CD4-positive, alpha-beta T cell (primary cell): ENCODE results near the gene BTN3A1. TPM values are rescaled to one million over a fixed set of nuclear protein-coding genes. Genes with fewer than 3 reads are reported as not detected.

ENCODE experiments used
- ATAC-seq: fragments of 200-7000 bp; cut with Tn5 transposase; one replicate; pipeline ENCODE4 v1.10.0; 2022; ENCODE audit warnings: mild to moderate bottlenecking; ENCODE audit not compliant: poor library complexity
- CTCF ChIA-PET: fragments of 350-600 bp; sonication (Branson Sonifier 250); formaldehyde crosslinking; loops from one replicate; lab custom pipeline; 2021; ENCODE audit warnings: antibody characterized with exemption, inconsistent platforms; lab: Charles Lee
- POLR2A ChIA-PET: fragments of 350-600 bp; sonication (Branson Sonifier 250); formaldehyde crosslinking; loops from one replicate; lab custom pipeline; 2021; ENCODE audit warnings: antibody characterized with exemption, inconsistent platforms; lab: Charles Lee
- DNase-seq, 14 experiments: peaks; one replicate each; pipeline ENCODE4 v3.0.0-alpha.2; 2013 to 2020; ENCODE audit warnings: mixed read lengths in 2 of 14
- H3K27ac ChIP-seq, 2 donors: one replicate each; pipeline versions ENCODE4 v1.5.1 to v1.7.0; 2013; ENCODE audit warnings: low read length in 2 of 2, low read depth in 1 of 2, mild to moderate bottlenecking in 1 of 2
- H3K27me3 ChIP-seq, 2 experiments: 1 replicate in 1 of 2; 2 replicates in 1 of 2; pipeline versions ENCODE4 v1.6.1 to v1.7.0; 2013; ENCODE audit warnings: low read length in 2 of 2, control low read depth in 1 of 2, mild to moderate bottlenecking in 1 of 2, moderate library complexity in 1 of 2; ENCODE audit not compliant: insufficient read depth in 2 of 2, control insufficient read depth in 1 of 2
- H3K36me3 ChIP-seq: one replicate; pipeline ENCODE4 v1.6.1; 2013; ENCODE audit warnings: low read length, control low read depth; ENCODE audit not compliant: insufficient read depth
- H3K4me1 ChIP-seq: one replicate; pipeline ENCODE4 v1.6.1; 2013; ENCODE audit warnings: low read length, control low read depth; ENCODE audit not compliant: insufficient read depth
- H3K4me3 ChIP-seq: one replicate; pipeline ENCODE4 v1.5.1; 2013; ENCODE audit warnings: mild to moderate bottlenecking, low read length, moderate library complexity
- H3K9me3 ChIP-seq, 2 experiments: 1 replicate in 1 of 2; 2 replicates in 1 of 2; pipeline versions ENCODE4 v1.6.1 to v1.7.0; 2013; ENCODE audit warnings: low read length in 2 of 2, mild to moderate bottlenecking in 2 of 2, control low read depth in 1 of 2, moderate library complexity in 1 of 2; ENCODE audit not compliant: control insufficient read depth in 1 of 2, insufficient read depth in 1 of 2
- H3K27ac Mint-ChIP-seq: one replicate; pipeline ENCODE4 v1.8.0; 2020; ENCODE audit warnings: mixed read lengths
- H3K27me3 Mint-ChIP-seq: one replicate; pipeline ENCODE4 v1.8.0; 2021; ENCODE audit warnings: mixed read lengths
- H3K36me3 Mint-ChIP-seq: one replicate; pipeline ENCODE4 v1.8.0; 2021; ENCODE audit warnings: low read depth, mixed read lengths
- H3K4me1 Mint-ChIP-seq: one replicate; pipeline ENCODE4 v1.8.0; 2021; ENCODE audit warnings: low read depth, mixed read lengths
- H3K4me3 Mint-ChIP-seq: one replicate; pipeline ENCODE4 v1.8.0; 2020; ENCODE audit warnings: mild to moderate bottlenecking, mixed read lengths
- H3K9me3 Mint-ChIP-seq: one replicate; pipeline ENCODE4 v1.8.0; 2020; ENCODE audit warnings: mixed read lengths
- intact Hi-C, 2 experiments: fragments of 100-400 bp; cut with DNase I in 1 of 2; cut with micrococcal nuclease in 1 of 2; formaldehyde crosslinking; loops; one replicate each; pipeline versions ENCODE4 v1.15.1 to v1.9.0; 2023 to 2025; cut with DNase I, micrococcal nuclease
- total RNA-seq, 174 experiments: library from RNA in 2 of 174; stranded (reverse) in 2 of 174; gene quantifications; one replicate each; pipeline ENCODE4 v1.2.3 and lab custom pipeline; 2021 to 2026
- TF ChIP-seq, protein P1 (sequence below): fragments of 200-600 bp; IDR thresholded peaks from one replicate; pipeline ENCODE4 v1.8.0; 2022; ENCODE audit warnings: antibody characterized with exemption, mild to moderate bottlenecking

The BTN3A1 gene
- total RNA-seq, 2 experiments from 2014 or later, result 109 TPM

DNA sequence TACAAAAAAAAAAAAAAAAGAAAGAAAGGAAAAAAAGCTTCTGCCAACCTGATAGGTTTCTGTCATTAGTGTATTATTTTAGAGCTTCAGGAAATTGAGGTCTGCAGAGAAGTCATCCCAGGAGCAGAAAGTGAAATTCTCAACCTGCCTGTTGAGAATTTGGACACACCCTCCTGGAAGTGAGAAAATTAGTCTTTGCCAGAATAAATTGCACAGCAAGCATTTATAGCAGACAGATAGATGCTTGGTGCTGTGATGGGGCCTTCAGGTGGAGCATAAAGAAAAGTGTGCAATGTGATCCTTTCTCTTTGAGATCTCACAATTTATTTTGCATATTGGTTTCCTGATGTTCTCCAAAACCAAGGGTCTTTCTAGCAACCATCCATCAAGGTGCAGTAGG, 14.5 kb upstream of the BTN3A1 start:
- H3K4me3 ChIP-seq, result no peak overlapping the region
- Mint-ChIP-seq H3K9me3 (no peaks in the 10 kb centered on the region), H3K27ac (no peak overlapping the region), H3K4me1 (peaks cover 11% of the 10 kb centered on the region), H3K27me3 (no peaks in the 10 kb centered on the region), H3K4me3 (no peak overlapping the region), H3K36me3 (peaks cover 28% of the 10 kb centered on the region)
- ATAC-seq (no peak), DNase-seq (no peak)
- no peaks in the 10 kb centered on the region for H3K9me3 ChIP-seq
- H3K27me3 ChIP-seq, result no peaks in the 10 kb centered on the region
- H3K36me3 ChIP-seq, result peaks cover 26% of the 10 kb centered on the region
- intact Hi-C loops, result no loop called here
- POLR2A ChIA-PET, result no interaction called here
- CTCF ChIA-PET, result interaction anchor here (1.1 kb wide), 1 partner anchor 46 kb away, joined by 3 read pairs; no protein-coding TSS in a partner anchor
- H3K27ac ChIP-seq, result no peak overlapping the region
- TF ChIP-seq, protein P1, sequence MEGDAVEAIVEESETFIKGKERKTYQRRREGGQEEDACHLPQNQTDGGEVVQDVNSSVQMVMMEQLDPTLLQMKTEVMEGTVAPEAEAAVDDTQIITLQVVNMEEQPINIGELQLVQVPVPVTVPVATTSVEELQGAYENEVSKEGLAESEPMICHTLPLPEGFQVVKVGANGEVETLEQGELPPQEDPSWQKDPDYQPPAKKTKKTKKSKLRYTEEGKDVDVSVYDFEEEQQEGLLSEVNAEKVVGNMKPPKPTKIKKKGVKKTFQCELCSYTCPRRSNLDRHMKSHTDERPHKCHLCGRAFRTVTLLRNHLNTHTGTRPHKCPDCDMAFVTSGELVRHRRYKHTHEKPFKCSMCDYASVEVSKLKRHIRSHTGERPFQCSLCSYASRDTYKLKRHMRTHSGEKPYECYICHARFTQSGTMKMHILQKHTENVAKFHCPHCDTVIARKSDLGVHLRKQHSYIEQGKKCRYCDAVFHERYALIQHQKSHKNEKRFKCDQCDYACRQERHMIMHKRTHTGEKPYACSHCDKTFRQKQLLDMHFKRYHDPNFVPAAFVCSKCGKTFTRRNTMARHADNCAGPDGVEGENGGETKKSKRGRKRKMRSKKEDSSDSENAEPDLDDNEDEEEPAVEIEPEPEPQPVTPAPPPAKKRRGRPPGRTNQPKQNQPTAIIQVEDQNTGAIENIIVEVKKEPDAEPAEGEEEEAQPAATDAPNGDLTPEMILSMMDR, result no peak
- peaks cover 16% of the 10 kb centered on the region for H3K4me1 ChIP-seq

DNA sequence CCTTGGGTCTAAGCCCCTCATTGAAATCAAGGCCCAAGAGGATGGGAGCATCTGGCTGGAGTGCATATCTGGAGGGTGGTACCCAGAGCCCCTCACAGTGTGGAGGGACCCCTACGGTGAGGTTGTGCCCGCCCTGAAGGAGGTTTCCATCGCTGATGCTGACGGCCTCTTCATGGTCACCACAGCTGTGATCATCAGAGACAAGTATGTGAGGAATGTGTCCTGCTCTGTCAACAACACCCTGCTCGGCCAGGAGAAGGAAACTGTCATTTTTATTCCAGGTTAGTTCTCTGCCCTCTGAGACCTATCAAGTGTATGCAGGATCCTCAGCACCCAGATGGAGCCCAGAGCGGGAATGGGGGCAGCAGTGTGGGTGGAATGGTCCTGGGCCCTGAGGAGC, 14.1 kb upstream of the BTN3A1 start:
- no peaks in the 10 kb centered on the region for H3K27me3 Mint-ChIP-seq
- H3K9me3 ChIP-seq, result no peaks in the 10 kb centered on the region
- peaks cover 25% of the 10 kb centered on the region for H3K36me3 Mint-ChIP-seq
- CTCF ChIA-PET, result interaction anchor here (1.1 kb wide), 1 partner anchor 46 kb away, joined by 3 read pairs; no protein-coding TSS in a partner anchor
- peaks cover 16% of the 10 kb centered on the region for H3K4me1 ChIP-seq
- no peaks in the 10 kb centered on the region for H3K27me3 ChIP-seq
- no peak for DNase-seq
- H3K27ac Mint-ChIP-seq, result no peak overlapping the region
- POLR2A ChIA-PET, result no interaction called here
- H3K4me3 Mint-ChIP-seq, result no peak overlapping the region
- peaks cover 7% of the 10 kb centered on the region for H3K4me1 Mint-ChIP-seq
- intact Hi-C loops, result no loop called here
- H3K36me3 ChIP-seq, result peaks cover 26% of the 10 kb centered on the region
- H3K9me3 Mint-ChIP-seq, result no peaks in the 10 kb centered on the region
- H3K27ac ChIP-seq, result no peak overlapping the region
- no peak overlapping the region for H3K4me3 ChIP-seq
- TF ChIP-seq, protein P1, result no peak
- no peak for ATAC-seq

DNA sequence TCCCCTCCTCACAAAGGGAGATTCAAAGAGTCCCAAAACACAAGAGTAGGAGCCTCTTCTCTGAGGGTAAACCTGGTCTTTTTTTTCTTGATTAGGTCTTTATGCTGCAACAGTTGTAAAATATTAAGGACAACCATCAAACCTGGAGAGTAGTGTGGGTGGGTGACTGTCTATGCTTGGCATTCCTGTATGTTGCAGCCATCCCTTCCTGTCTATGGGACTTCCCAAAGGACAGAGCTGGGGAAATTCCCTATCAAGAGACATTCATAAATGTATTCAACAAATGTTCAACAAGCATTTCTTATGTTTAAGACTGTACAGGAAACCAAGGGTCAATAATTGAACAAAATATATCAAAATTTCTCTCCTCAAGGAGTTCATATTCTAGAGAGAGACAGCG, 13.6 kb upstream of the BTN3A1 start:
- ATAC-seq, result no peak
- H3K27ac ChIP-seq, result no peak overlapping the region
- Mint-ChIP-seq H3K36me3 (peaks cover 23% of the 10 kb centered on the region), H3K27me3 (no peaks in the 10 kb centered on the region), H3K4me3 (no peak overlapping the region), H3K9me3 (no peaks in the 10 kb centered on the region), H3K27ac (no peak overlapping the region), H3K4me1 (peaks cover 4% of the 10 kb centered on the region)
- intact Hi-C loops, result no loop called here
- DNase-seq, result no peak
- no peaks in the 10 kb centered on the region for H3K9me3 ChIP-seq
- H3K36me3 ChIP-seq, result peaks cover 26% of the 10 kb centered on the region
- no peak overlapping the region for H3K4me3 ChIP-seq
- ChIA-PET POLR2A (no interaction called here), CTCF (no interaction called here)
- peaks cover 15% of the 10 kb centered on the region for H3K4me1 ChIP-seq
- TF ChIP-seq, protein P1, result no peak
- no peaks in the 10 kb centered on the region for H3K27me3 ChIP-seq
